ENCODE results near the gene MIER3.

- TF ChIP-seq CTCF (IDR thresholded peaks at IDR 0.05) = no peak
- no peak for TF ChIP-seq POLR2A (IDR thresholded peaks at IDR 0.05)
Measured at GRCh38 chr5:56959326-56959725, 7.4 kb upstream of the MIER3 start.

All from prostate gland (tissue), 2 donors.